GM18511 (cell line): Measurements from ENCODE around the gene DTX4.
A peak's percentile ranks its signal among the peaks of the same experiment; 100 is the strongest.

Source experiments
- ATAC-seq: cut with Tn5 transposase; IDR thresholded peaks from one replicate; pipeline ENCODE4 v1.9.1; 2021; ENCODE audit warnings: mild to moderate bottlenecking, moderate library complexity; ENCODE audit not compliant: unreplicated experiment

Gene DTX4

DNA sequence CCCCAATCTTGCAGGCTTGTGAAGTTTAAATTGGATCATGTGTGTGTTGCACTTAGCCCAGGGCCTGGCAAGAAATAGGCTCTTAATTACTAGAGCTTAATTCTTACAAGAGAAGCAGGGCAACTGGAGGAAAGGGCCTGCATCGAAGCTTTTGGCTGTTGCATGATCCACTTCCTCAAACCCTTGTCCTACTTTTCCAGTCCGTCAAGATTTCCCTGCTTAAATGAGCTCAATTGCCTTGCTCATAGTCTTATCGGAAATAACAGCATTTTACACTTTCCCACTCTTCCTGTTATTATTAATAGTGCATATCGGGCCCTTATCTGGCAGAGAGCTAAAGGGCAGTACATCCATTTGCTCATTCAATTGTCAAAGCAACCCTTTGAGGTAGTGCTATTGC is 18.1 kb downstream of the DTX4 start:
- no peak for ATAC-seq

DNA sequence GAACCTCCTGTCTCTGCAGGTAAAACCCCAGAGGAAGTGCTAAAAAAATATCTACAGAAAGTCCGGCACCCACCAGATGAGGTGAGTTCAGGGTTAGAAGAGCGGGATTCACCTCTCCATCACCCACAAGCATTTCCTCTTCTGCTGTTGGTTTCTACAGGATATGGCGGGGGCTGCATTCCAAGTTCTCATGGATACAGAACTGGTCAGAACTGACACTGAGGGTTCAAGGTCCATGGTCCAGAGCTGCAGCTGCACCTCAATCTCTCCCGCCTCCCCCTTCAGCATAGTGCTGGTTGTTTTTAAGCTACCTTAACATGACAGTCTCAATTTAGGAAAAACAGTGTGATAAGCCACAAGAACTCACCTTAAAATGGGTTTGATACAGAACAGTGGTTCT is 19.2 kb downstream of the DTX4 start:
- ATAC-seq, result no peak

DNA sequence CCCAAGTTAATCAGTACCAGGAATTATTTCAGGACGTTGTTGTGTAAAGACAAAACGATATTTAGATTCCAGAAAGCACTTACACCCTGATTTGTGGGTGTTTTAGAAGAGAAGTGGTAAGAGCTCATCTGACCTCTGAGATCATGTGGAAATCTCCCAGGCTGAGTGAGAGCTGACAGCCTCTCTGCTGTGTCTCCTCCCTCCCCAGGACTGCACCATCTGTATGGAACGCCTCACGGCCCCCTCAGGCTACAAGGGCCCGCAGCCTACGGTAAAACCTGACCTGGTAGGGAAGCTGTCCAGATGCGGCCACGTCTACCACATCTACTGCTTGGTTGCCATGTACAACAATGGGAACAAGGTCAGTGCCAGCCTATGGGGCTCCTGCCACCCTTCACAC is 20.0 kb downstream of the DTX4 start:
- ATAC-seq, result no peak

DNA sequence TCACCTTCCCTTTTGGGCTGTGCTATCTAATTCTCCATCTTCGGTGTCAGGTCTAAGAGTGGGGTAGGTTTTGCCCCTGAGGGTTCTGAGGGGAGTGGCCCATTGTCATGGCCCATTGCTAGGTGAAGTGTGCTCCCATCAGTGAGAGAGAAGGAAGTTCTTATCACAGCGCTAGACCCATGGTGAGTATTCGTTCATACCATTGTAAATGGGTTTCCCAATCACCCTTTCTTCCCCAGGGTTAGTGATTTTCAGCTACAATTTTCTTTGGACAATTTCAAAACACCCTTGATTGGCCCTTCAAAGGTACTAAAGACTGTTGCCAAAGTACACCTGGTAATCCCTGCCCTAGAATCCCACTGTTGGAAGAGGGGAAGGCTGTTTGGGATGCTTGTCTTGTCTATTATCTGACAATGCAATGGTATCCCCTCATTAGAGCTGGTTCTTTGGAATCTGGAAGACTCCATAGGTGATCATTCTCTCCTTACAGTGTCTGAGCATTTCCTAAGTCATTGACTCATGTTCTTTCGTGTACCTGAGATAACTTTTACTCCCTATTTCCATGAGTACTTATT is 20.6 kb downstream of the DTX4 start:
- ATAC-seq, result no peak

DNA sequence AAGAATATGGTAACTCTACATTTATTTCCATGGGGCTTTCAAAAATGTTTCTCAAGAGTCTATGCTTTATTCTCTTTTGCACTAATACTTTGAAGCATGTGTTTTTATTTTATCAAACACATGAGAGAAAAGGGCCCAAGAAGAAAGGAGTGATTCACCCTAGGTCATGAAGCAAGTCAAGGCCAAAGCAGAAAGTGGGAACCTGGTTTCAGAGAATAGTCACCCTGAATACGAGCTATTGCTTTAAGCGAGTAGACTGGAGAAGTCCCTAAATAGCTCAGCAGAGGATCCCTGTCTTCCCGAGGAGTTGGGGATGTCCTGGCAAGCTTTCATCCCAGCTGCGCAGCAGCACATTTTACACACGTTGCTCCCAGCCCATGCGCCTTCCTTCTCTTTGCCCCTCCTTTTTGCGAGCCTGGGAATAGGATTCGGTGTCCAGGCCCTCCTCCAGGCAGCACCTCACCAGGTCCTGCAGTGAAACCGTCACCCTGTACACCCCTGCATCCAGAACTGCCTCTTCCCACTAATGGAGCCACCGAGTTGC is 21.7 kb downstream of the DTX4 start:
- ATAC-seq, result no peak

DNA sequence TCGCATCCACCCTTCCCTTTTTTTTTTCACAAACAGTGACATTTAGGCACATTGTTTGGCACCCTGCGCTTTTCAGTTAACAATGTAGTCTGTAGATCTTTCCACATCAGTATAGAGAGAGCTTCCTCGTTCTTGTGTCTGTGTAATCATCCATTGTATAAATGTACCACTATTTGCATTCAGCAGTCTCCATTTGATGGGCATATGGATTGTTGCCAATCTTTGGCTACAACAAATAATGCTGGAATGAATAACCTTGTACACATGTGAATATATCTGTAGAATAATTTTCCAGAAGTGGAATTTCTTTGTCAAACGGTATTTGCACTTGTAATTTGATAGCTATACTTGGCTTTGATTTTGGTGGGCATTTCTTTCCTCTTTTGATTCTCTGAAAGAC is 23.7 kb downstream of the DTX4 start:
- ATAC-seq, result no peak

DNA sequence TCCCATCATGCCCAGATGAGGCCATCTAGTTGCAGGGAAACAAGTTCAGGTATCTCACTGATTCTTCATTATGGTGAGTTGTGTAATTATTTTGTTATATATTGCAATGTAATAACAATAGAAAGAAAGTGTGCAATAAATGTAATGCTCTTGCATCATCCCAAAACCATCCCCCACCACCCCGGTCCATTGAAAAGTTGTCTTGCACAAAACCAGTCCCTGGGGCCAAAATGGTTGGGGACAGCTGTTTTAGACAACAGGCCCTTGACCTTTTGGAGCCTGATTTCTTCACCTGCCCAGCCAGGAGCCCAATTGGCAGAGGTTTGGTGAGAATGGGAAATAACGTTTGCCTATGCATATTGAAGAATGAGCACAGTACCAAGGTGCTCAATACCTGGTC is 24.8 kb downstream of the DTX4 start:
- ATAC-seq, result no peak

DNA sequence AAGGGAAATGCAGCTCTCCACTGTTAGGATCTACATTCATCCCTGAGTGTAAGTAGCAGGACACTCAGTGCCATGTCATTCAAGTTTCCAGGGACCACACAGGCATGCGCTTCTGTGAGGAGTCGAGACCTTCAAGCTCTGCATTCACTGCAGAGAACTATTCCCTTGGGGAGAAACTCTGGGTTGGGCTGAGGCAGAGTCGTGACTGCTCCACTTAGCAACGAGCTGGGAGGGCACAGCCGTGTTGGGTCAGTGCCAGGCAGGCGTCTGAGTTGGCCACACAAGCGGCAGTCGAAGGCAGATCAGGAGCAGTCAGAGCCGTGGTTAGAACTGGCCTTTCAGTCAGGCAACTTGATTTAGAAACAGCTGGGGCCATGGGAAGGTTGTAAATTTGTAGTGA is 26.1 kb downstream of the DTX4 start:
- no peak for ATAC-seq

DNA sequence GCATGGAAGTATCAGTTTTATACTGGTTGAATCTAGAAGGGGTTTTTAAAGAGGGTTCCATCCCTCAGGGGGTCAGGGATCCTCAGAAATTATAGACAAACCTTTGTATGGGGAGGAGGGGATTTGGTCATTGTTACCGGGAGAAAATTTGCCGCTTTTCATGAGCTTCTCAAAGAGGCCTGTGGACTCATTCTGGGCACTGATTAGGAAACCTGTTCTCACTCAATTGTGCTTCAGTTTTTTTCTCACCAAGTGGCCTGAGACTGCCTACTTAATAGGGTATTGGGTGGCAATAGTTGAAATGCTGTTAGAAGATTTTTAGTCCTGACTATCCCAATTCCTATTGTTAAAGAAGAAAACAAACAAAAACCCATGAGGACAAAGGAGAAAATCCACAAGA is 26.8 kb downstream of the DTX4 start:
- ATAC-seq, result no peak

DNA sequence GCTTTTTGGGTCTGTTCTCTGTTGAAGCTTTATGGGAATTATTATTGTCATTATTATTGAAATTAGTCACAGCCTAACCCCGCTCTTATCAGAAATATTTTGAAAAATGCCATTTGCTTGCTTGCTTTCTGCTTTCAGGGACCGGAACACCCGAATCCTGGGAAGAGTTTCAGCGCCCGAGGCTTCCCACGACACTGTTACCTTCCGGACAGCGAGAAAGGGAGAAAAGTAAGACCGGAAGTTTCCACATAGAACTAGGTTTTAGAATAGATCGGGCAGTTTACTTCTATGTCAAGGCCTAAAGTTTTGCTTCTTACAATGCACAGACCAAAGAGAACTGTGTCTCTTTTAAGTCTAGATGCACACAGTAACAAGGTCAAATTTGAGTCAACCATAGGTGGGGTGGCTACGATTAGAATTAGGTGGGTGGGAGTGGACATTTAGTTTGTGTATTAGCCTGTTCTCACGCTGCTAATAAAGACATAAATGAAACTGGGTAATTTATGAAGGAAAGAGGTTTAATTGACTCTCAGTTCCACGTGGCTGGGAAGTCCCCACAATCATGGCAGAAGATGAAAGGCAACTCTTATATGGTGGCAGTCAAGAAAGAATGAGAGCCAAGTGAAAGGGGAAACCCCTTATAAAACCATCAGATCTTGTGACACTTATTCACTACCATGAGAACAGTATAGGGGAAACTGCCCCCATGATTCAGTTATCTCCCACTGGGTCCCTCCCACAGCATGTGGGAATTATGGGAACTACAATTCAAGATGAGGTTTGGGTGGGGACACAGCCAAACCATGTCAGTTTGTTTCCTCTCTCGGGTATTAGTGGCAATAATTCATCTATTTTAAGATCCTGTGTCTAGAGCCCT is 27.9 kb downstream of the DTX4 start:
- ATAC-seq, result peak; percentile 75

DNA sequence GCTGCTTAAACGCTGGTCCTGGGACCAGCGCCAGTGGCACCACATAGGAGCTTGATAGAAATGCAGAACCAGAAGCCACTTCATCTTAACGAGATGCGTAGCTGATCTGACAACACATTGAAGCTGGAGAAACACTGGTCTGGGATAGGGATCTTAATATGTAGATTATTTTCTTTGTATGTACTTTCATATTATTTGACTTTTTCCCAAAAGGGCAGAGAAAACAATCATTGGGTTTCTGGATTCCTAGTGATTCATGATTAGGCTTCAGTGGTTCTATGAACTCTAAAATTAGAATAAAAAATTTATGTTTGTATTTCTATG is 28.5 kb downstream of the DTX4 start:
- peak; percentile 66 for ATAC-seq

DNA sequence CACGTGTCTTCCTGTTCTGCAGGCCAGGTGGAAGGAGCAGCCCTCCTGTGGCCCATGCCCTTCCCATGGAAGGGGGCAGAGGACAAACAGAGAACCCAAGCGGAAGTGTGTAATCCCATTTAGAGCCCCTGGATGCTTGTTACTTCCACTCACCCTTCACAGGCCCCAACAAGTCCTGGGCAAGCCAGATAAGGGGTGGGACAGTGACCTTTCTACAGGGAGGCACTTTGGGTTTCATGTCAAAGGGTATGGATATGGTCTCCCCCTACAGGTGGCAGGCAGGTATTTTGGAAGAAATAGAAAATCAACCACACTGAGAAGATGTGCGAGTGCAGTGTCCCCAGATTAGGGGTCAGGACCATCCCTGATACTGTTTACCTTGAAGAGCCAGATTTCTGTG is 29.4 kb downstream of the DTX4 start:
- no peak for ATAC-seq

DNA sequence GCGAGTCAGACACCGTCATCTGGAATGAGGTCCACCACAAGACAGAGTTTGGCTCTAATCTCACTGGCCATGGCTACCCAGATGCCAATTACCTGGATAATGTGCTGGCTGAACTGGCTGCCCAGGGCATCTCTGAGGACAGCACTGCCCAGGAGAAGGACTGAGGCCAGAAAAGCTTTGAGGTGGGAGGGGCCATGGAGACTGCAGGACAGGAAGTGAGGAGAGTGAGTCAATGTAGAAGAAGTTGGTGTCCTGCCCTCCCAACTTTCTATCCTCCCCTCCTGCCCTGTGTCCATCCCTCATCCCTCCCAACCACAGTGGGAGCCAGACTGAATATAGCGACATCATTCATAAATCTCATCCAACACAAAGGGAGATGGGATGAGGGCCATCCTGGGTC is 32.8 kb downstream of the DTX4 start:
- ATAC-seq, result no peak

DNA sequence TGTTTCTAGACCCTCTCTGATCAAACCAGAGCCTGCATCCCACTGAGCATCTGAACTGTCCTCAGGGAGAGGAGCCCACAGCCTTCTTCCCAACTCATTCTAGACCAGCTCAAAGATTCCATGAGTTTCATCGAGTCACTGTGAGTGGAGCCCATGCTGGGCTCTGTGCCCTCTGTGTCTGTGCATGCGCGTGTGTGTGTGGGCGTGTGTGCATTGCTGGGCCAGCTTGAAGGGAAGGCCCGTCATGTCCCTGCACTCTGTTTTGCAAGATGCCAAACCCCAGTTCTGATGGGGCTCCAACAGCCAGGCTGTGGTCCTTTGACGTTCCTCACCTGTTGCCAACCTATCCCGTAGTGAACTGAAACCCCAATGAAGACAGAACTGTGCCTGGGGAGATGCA is 33.7 kb downstream of the DTX4 start:
- ATAC-seq, result no peak

DNA sequence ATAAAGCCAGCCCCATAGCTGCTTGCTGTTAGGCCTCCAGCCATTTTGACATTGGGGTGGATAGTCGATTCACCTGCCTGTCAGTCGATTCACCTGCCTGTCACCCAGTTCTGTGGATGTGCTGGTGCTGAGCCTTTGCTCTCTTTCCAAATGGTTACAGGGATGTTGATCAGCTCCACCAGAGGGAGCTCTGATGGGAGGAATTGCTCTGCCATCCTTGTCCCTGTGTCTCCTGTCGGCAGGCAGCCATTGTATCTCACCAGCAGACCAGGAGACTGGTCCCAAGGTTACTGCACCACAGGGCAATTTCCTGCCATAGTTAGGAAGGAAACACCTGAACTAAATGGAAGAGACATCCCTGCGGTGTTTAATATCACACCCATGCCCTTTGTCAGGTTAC is 34.7 kb downstream of the DTX4 start:
- ATAC-seq, result no peak

DNA sequence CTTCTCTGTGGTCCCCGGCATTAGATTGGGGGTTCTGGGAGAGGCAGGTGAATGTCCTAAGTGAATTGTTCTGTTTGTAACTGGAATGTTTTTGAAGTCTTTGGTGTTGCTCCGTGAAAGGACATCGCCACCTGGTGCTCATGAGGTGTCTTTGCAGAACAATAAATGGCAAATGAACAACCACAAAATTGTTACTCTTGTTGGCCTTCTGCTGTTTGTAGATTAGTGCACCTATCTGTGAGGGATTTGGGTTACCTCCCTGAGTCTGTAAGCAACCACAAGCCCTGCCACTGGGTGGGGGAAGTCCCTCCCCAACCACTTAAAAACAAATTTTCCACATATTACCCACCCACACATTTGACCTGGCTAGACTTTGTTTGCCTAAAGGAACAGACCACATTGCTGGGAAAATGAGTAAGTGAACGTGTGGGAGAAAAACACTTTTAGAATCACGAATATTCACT is 36.1 kb downstream of the DTX4 start:
- peak; percentile 72 for ATAC-seq

DNA sequence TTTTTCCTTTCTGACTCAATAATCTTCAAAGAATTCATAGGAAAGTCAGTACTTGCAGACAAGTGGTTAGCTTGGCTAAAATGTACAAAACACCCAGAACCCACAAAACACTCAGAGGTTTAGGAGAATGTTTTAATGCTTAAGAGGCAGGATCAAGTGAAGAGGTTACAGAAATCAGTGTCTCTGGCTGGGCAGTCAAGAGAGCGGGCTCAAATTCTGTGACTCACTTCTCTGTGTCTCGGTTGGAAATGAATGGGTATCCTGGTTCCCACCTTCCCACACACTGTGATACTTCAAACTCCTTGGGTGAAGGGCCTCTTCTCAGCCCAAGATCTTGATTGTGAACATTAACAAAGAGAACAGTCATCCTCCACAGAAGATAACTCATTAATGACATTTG is 37.0 kb downstream of the DTX4 start:
- ATAC-seq, result no peak

DNA sequence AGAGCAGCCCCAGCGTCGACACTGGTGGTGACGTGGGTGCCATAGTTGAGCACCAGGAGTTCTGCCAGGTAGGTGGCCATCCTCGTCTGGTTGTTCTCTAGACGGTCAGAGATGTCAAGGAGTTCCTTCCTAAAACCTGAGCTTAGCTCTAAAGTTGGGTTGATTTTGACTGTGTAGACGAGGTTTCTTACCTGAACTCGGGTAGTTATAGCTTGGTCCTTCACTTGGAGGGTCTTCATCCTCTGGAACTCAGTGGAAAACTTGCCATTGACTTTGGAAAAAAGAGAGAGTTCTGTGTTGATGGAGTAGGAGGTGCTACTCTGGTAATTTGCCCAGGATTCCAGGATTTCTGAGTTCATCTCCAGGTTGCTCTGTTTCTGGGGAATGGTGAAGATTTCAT is 40.3 kb downstream of the DTX4 start:
- ATAC-seq, result no peak

DNA sequence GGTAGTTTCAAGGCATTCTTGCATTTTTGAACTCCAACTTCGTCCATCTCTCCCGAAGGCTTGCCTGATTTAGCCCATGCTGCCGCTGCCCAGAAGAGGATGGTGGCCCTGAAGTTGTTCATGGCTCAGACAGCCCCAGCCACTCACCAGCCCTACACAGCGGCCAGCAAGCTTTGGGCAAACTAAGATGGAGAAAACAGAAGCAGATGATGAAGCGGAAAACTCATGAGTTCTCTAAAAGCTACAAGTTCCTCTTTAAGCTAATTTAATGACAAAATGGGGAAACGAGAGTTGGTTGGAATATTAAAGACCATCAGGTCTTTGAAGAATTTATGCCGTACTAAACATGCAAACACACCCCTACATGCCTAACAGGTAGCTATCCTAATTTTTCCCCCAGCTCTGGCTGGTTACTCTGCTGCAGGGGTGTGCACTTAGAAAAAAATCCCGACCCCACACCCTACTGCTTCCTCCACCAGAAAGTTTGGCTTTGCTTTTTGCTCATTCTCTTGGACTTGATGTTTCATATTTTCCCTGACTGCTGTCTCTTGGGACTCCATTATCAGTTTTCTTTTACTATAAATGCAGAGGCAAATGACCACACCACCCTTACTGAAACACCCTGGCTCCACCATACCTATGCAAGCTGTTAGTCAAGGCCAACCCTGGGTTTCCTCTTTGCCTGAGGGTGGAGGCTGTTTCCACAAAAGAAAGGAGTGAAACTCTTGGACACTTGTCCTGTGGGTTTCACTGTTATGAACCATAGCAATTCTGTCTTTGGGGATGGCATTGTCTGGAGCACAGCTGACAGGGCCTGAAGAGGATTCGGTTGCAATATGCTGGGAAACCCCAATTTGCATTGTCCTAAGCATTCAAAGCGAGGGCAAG is 41.1 kb downstream of the DTX4 start, which contains the start of gene MPEG1:
MPEG1 (minus strand) TSS at position 184 of the 888 bp plus-strand sequence; CDS start at position 122, 62 bp downstream.
- ATAC-seq, result peak; percentile 16

DNA sequence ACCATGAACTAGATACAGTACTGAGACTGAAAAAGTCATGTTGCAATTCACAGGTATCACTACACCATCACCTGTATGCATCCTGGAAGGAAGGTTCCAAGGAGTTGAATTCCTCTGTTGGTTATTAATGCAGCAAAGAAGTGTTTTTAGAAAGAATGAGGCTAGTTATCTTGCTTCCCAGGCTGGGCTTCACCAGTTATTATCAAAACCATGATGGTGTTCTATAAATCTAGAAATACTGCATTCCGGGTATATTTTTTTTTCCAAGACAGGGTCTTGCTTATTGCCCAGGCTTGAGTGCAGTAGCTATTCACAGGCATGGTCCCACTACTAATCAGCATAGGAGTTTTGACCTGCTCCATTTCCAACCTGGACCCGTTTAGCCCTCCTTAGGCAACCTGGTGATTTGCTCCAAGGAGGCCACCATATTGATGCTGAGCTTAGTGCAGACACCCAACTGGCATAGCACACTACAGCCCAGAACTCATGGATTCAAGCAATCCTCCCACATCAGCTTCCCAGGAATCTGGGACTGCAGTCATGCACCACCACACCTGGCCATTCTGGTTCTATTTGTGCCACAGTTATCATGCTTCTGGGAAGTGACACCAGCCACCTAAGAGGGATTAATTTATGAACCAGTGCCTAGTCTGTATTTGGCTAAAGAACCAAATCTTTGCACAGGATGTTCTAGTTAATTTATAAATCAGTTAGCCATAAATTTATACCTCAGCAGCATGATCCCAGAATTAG is 42.4 kb downstream of the DTX4 start:
- ATAC-seq, result no peak
